ENCODE measurements around the gene NRG3.

Gene NRG3

GRCh38 chr10:82722273-82722672 lies 847.3 kb downstream of the NRG3 start:
- Histone ChIP-seq H3K4me1 (ENCODE audit: insufficient read depth, low read length, severe bottlenecking) (peaks cover 22% of the 10 kb centered on the region), H3K9me2 (ENCODE audit: low read depth, low read length) (no peaks in the 10 kb centered on the region), H3K9ac (ENCODE audit: low read length) (no peak overlapping the region), H3K79me2 (ENCODE audit: insufficient read depth, low read length) (no peaks in the 10 kb centered on the region), H3K27me3 (ENCODE audit: insufficient read depth, low read length) (no peaks in the 10 kb centered on the region), H3K36me3 (ENCODE audit: insufficient read depth, low read length) (peaks cover 45% of the 10 kb centered on the region), H3K27ac (ENCODE audit: low read depth, low read length, poor library complexity, severe bottlenecking) (no peak overlapping the region), H3K4me2 (ENCODE audit: low read length) (no peak overlapping the region), H2AFZ (ENCODE audit: low read length) (no peak overlapping the region), H4K20me1 (ENCODE audit: insufficient read depth, low read length) (no peaks in the 10 kb centered on the region), H3F3A (ENCODE audit: insufficient read depth, low read length) (no peaks in the 10 kb centered on the region), H3K9me3 (ENCODE audit: low read length) (no peaks in the 10 kb centered on the region), H3K4me3 (ENCODE audit: low read depth, low read length, poor library complexity, severe bottlenecking) (no peak overlapping the region)
- no peak for TF ChIP-seq EZH2 (IDR thresholded peaks at IDR 0.05; ENCODE audit: borderline replicate concordance, low read length)

GRCh38 chr10:82736305-82736704 lies 861.3 kb downstream of the NRG3 start:
- Histone ChIP-seq H3K4me3 (ENCODE audit: low read depth, low read length, poor library complexity, severe bottlenecking) (peak overlapping the region; percentile 16), H3F3A (ENCODE audit: insufficient read depth, low read length) (no peaks in the 10 kb centered on the region), H3K9me3 (ENCODE audit: low read length) (no peaks in the 10 kb centered on the region), H3K4me2 (ENCODE audit: low read length) (peak overlapping the region; percentile 7; the same call in 1 of the 2 replicates), H3K36me3 (ENCODE audit: insufficient read depth, low read length) (peaks cover 36% of the 10 kb centered on the region), H3K4me1 (ENCODE audit: insufficient read depth, low read length, severe bottlenecking) (peaks cover 39% of the 10 kb centered on the region), H2AFZ (ENCODE audit: low read length) (no peak overlapping the region), H3K79me2 (ENCODE audit: insufficient read depth, low read length) (no peaks in the 10 kb centered on the region), H3K9me2 (ENCODE audit: low read depth, low read length) (no peaks in the 10 kb centered on the region), H3K27me3 (ENCODE audit: insufficient read depth, low read length) (no peaks in the 10 kb centered on the region), H4K20me1 (ENCODE audit: insufficient read depth, low read length) (no peaks in the 10 kb centered on the region), H3K27ac (ENCODE audit: low read depth, low read length, poor library complexity, severe bottlenecking) (no peak overlapping the region), H3K9ac (ENCODE audit: low read length) (no peak overlapping the region; the same call in 1 of the 2 replicates)
- no peak for TF ChIP-seq CTCF (IDR thresholded peaks at IDR 0.05; ENCODE audit: low read length)
- TF ChIP-seq EZH2 (IDR thresholded peaks at IDR 0.05; ENCODE audit: borderline replicate concordance, low read length), result no peak

GRCh38 chr10:82737549-82737948 lies 862.6 kb downstream of the NRG3 start:
- H3K4me3 ChIP-seq (ENCODE audit: low read depth, low read length, poor library complexity, severe bottlenecking), result no peak overlapping the region
- TF ChIP-seq CTCF (IDR thresholded peaks at IDR 0.05; ENCODE audit: low read length), result no peak
- no peak for TF ChIP-seq EZH2 (IDR thresholded peaks at IDR 0.05; ENCODE audit: borderline replicate concordance, low read length)
- peaks cover 44% of the 10 kb centered on the region for H3K36me3 ChIP-seq (ENCODE audit: insufficient read depth, low read length)
- H3F3A ChIP-seq (ENCODE audit: insufficient read depth, low read length), result no peaks in the 10 kb centered on the region
- no peaks in the 10 kb centered on the region for H3K9me3 ChIP-seq (ENCODE audit: low read length)
- H3K79me2 ChIP-seq (ENCODE audit: insufficient read depth, low read length), result no peaks in the 10 kb centered on the region
- H2AFZ ChIP-seq (ENCODE audit: low read length), result no peak overlapping the region
- H3K4me2 ChIP-seq (ENCODE audit: low read length), result no peak overlapping the region
- H3K9ac ChIP-seq (ENCODE audit: low read length), result no peak overlapping the region
- no peak overlapping the region for H3K27ac ChIP-seq (ENCODE audit: low read depth, low read length, poor library complexity, severe bottlenecking)
- H3K4me1 ChIP-seq (ENCODE audit: insufficient read depth, low read length, severe bottlenecking), result peaks cover 45% of the 10 kb centered on the region
- no peaks in the 10 kb centered on the region for H3K27me3 ChIP-seq (ENCODE audit: insufficient read depth, low read length)
- no peaks in the 10 kb centered on the region for H3K9me2 ChIP-seq (ENCODE audit: low read depth, low read length)
- H4K20me1 ChIP-seq (ENCODE audit: insufficient read depth, low read length), result no peaks in the 10 kb centered on the region

GRCh38 chr10:82738592-82738991 lies 863.6 kb downstream of the NRG3 start:
- Histone ChIP-seq H2AFZ (ENCODE audit: low read length) (no peak overlapping the region), H3K4me1 (ENCODE audit: insufficient read depth, low read length, severe bottlenecking) (peaks cover 46% of the 10 kb centered on the region), H3K9me2 (ENCODE audit: low read depth, low read length) (no peaks in the 10 kb centered on the region), H4K20me1 (ENCODE audit: insufficient read depth, low read length) (no peaks in the 10 kb centered on the region), H3K27me3 (ENCODE audit: insufficient read depth, low read length) (no peaks in the 10 kb centered on the region), H3K9me3 (ENCODE audit: low read length) (no peaks in the 10 kb centered on the region), H3K4me3 (ENCODE audit: low read depth, low read length, poor library complexity, severe bottlenecking) (no peak overlapping the region), H3K79me2 (ENCODE audit: insufficient read depth, low read length) (no peaks in the 10 kb centered on the region), H3K36me3 (ENCODE audit: insufficient read depth, low read length) (peaks cover 51% of the 10 kb centered on the region), H3K4me2 (ENCODE audit: low read length) (no peak overlapping the region), H3K27ac (ENCODE audit: low read depth, low read length, poor library complexity, severe bottlenecking) (peak overlapping the region; percentile 19), H3K9ac (ENCODE audit: low read length) (no peak overlapping the region), H3F3A (ENCODE audit: insufficient read depth, low read length) (no peaks in the 10 kb centered on the region)
- TF ChIP-seq CTCF (IDR thresholded peaks at IDR 0.05; ENCODE audit: low read length), result no peak
- TF ChIP-seq EZH2 (IDR thresholded peaks at IDR 0.05; ENCODE audit: borderline replicate concordance, low read length), result no peak
